LNCAP (cell line): ENCODE data around the gene ACOT4.

Experiments
- CTCF ChIP-seq: fragments of 450-650 bp; IDR thresholded peaks from 2 replicates; pipeline ENCODE4 v1.5.1; 2017; ENCODE audit warnings: mild to moderate bottlenecking

Gene ACOT4

GRCh38 chr14:73610687-73611086 lies 19.0 kb downstream of the ACOT4 start:
- no peak for TF ChIP-seq CTCF

GRCh38 chr14:73612339-73613045 lies 20.8 kb downstream of the ACOT4 start, which contains the start of gene ACOT6:
TSS of gene ACOT6 (plus strand) at chr14:73612517. CDS start at chr14:73612572, 55 bp downstream.
- no peak for TF ChIP-seq CTCF

GRCh38 chr14:73613046-73613383 lies 21.3 kb downstream of the ACOT4 start:
- TF ChIP-seq CTCF, result no peak

GRCh38 chr14:73613419-73613963 lies 21.8 kb downstream of the ACOT4 start:
- no peak for TF ChIP-seq CTCF

- no peak for TF ChIP-seq CTCF
Observed at GRCh38 chr14:73616831-73617230, 25.2 kb downstream of the ACOT4 start.

- no peak for TF ChIP-seq CTCF
Observed at GRCh38 chr14:73619524-73619923, 27.9 kb downstream of the ACOT4 start.

- no peak for TF ChIP-seq CTCF
Observed at GRCh38 chr14:73620268-73620667, 28.6 kb downstream of the ACOT4 start.
